Superior temporal gyrus (tissue), 1 donor: ENCODE data around the gene UTP14A.

Experiments used
- DNase-seq: peaks from one replicate; pipeline ENCODE4 v3.0.0-alpha.2; 2016; ENCODE audit errors: extremely low spot score

The UTP14A gene

DNA sequence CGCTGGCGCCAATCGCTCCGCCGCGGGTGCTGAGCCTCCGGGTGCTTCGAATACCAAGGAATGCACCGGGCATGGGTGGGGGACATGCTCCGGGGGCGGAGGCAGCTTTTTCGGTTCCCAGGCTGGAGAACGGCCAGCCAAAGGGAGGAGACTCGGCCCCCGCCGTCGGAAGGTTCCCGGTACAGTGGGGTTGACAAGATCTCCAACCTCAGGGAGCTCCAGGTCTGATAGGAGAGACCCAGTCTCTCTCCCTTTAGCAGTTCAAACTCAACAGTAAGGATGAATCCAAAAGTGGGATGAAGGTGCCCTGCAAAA, 47.3 kb downstream of the UTP14A start:
- DNase-seq = no peak

- no peak for DNase-seq
Measured at GRCh38 chrX:129953881-129954280, 47.9 kb downstream of the UTP14A start.

DNA sequence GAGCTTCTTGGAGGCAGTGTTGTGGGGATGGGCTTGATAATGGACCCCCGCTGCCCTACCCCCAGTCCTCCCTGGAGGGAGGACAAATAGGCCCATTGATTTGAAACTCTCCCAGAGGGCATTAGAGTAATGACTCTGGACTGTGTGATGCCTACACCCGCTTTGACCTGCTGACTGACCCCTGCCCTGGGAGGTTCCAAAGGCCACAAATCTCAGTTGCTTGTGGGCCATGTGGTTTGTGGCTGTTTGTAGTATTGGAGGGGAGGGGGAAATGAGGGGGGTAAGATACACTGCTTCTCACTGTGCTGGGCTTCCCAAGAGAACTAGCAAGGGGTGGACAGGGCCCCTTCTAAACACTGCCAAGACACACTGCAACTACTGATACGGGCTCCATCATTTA, 48.8 kb downstream of the UTP14A start:
- no peak for DNase-seq

DNA sequence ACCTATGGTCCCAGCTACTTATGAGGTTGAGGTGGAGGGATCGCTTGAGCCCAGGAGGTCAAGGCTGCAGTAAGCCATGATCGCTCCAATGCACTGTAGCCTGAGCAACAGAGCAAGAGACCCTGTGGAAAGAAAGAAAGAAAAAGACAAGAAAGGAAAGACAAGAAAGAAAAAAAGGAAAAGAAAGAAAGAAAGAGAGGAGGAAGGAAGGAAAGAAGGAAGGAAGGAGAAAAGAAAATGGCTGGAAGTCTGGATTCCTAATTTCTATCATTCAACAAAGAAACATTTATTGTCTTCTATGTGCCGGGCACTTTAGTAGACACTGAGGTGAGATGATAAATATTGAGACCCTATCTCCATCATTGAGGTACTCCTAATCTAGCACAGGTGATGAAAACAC, 49.7 kb downstream of the UTP14A start:
- no peak for DNase-seq

DNA sequence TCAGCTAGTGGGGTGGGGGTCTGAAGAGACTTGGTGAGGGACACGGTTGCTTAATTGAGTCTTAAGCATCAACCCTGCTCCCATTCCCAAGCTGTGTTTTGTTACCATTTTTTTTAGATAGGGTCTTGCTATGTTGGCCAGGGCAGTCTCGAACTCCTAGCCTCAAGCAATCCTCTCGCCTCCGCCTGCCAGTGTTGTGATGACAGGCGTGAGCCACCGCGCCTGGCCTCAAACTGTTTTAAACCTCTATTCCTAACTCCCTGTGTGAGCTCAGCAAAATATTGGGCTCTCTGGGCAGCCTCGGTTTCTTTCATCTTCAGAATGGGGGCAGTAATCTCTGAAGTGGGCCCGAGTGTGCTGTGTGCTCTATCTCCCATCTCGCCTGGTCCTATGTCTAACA, 50.2 kb downstream of the UTP14A start:
- DNase-seq = no peak

- DNase-seq = no peak
Measured at GRCh38 chrX:129956765-129957164, 50.8 kb downstream of the UTP14A start.

GRCh38 chrX:129957241-129958082, 51.5 kb downstream of the UTP14A start:
- DNase-seq = no peak

DNA sequence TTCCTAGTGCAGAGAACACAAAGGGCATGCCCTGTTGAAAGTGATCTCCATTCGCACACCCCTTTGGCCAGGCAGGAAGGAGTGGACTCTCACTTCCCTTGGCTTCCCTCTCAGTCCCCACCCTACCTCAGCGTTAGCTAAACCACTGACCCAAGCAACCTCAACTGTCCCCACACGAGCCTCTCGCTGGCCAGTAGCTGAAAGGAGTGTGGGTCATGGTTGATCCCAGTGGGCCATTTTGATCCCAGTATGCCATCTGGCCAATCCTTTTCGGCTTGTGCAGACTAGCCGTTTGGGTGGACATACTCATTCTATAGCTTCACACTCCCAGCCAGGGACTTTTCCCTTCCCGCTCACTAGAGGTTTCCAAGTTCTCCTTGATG, 52.1 kb downstream of the UTP14A start:
- no peak for DNase-seq

GRCh38 chrX:129958814-129959492, 53.0 kb downstream of the UTP14A start:
- DNase-seq = no peak

- DNase-seq = no peak
Measured at GRCh38 chrX:129959493-129959832, 53.5 kb downstream of the UTP14A start.

GRCh38 chrX:129961180-129962083, 55.5 kb downstream of the UTP14A start:
- DNase-seq = no peak

DNA sequence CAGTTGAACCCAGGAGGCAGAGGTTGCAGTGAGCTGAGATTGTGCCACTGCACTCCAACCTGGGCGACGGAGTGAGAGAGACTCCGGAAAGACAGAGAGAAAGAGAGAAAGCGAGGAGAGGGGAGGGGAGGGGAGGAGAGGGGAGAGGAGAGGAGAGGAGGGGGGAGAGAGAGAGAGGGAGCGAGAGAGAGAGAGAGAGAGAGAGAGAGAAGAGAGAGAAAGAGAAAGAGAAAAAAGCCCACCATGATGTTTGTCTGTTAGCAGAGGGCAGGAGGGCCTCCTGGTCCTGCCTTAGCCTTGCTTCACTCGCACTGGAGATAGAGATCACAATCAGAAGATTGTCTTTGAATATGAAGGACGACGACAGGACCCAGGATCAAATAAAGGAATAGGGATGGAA, 57.8 kb downstream of the UTP14A start:
- DNase-seq = no peak

GRCh38 chrX:129965166-129965565, 59.2 kb downstream of the UTP14A start:
- no peak for DNase-seq

DNA sequence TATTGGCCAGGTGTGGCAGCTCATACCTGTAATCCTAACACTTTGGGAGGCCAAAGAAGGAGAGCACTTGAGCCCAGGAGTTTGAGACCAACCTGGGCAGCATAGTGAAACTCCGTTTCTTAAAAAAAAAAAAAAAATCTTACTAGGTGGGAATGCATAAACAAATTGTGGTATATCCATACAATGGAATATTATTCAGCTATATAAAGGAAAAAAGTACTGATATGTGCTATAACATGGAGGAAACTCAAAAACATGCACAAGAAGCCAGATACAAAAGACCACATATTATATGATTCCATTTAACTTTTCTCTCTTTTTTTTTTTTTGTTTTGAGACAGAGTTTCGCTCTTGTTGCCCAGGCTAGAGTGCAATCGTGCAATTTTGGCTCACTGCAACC, 63.0 kb downstream of the UTP14A start:
- DNase-seq = no peak

- no peak for DNase-seq
Measured at GRCh38 chrX:129976441-129976840, 70.5 kb downstream of the UTP14A start.
